CD8-positive, alpha-beta memory T cell (primary cell): ENCODE data around the gene METTL2B. TPM values are rescaled to one million over a fixed set of nuclear protein-coding genes. Genes with fewer than 3 reads are reported as not detected.
"Not testable (repeated sequence)": the region's sequence is repeated elsewhere in the genome, so short reads cannot be mapped to it uniquely, and the experiment has no call there.

Experiments used
- CTCF ChIA-PET: fragments of 350-600 bp; sonication (Branson Sonifier 250); formaldehyde crosslinking; loops from one replicate; lab custom pipeline; 2021; ENCODE audit warnings: antibody characterized with exemption; lab: Charles Lee
- POLR2A ChIA-PET: fragments of 350-600 bp; sonication (Branson Sonifier 250); formaldehyde crosslinking; loops from one replicate; lab custom pipeline; 2021; ENCODE audit warnings: antibody characterized with exemption; lab: Charles Lee
- DNase-seq, 5 donors: peaks; one replicate each; pipeline versions ENCODE4 v3.0.0 to v3.0.0-alpha.2; 2020 to 2022; ENCODE audit warnings: mixed read lengths in 1 of 5
- H3K27ac ChIP-seq: one replicate; pipeline ENCODE4 v1.7.0; 2013; ENCODE audit warnings: low read depth, mild to moderate bottlenecking, low read length, moderate library complexity
- H3K27me3 ChIP-seq: 2 replicates; pipeline ENCODE4 v1.7.0; 2013; ENCODE audit warnings: low read length, mild to moderate bottlenecking; ENCODE audit not compliant: insufficient read depth, poor library complexity, severe bottlenecking
- H3K36me3 ChIP-seq: 2 replicates; pipeline ENCODE4 v1.7.0; 2013; ENCODE audit warnings: mild to moderate bottlenecking, low read length, moderate library complexity; ENCODE audit not compliant: insufficient read depth
- H3K4me1 ChIP-seq: 2 replicates; pipeline ENCODE4 v1.7.0; 2013; ENCODE audit warnings: mild to moderate bottlenecking, low read length, moderate library complexity; ENCODE audit not compliant: insufficient read depth
- H3K4me3 ChIP-seq: 2 replicates; pipeline ENCODE4 v1.7.0; 2013; ENCODE audit warnings: mild to moderate bottlenecking, low read length
- H3K9me3 ChIP-seq: 2 replicates; pipeline ENCODE4 v1.7.0; 2013; ENCODE audit warnings: mild to moderate bottlenecking, low read length
- H3K27ac Mint-ChIP-seq, 8 donors: one replicate each; pipeline ENCODE4 v1.8.0; 2020 to 2021; ENCODE audit warnings: mixed read lengths in 8 of 8, mild to moderate bottlenecking in 6 of 8, inconsistent platforms in 3 of 8, moderate library complexity in 3 of 8
- H3K27me3 Mint-ChIP-seq, 2 donors: one replicate each; pipeline ENCODE4 v1.8.0; 2020 to 2021; ENCODE audit warnings: mixed read lengths in 2 of 2, mild to moderate bottlenecking in 1 of 2, moderate library complexity in 1 of 2
- H3K36me3 Mint-ChIP-seq, 3 donors: one replicate each; pipeline ENCODE4 v1.8.0; 2020 to 2021; ENCODE audit warnings: mixed read lengths in 3 of 3, inconsistent platforms in 1 of 3, mild to moderate bottlenecking in 1 of 3
- H3K4me1 Mint-ChIP-seq, 3 donors: one replicate each; pipeline ENCODE4 v1.8.0; 2020 to 2021; ENCODE audit warnings: mixed read lengths in 3 of 3, inconsistent platforms in 1 of 3, mild to moderate bottlenecking in 1 of 3
- H3K4me3 Mint-ChIP-seq, 7 donors: one replicate each; pipeline ENCODE4 v1.8.0; 2020 to 2021; ENCODE audit warnings: mixed read lengths in 7 of 7, mild to moderate bottlenecking in 6 of 7, moderate library complexity in 4 of 7, inconsistent platforms in 2 of 7
- H3K9me3 Mint-ChIP-seq, 5 donors: one replicate each; pipeline ENCODE4 v1.8.0; 2020 to 2022; ENCODE audit warnings: mixed read lengths in 5 of 5, mild to moderate bottlenecking in 3 of 5, moderate library complexity in 2 of 5, inconsistent platforms in 1 of 5
- polyA plus RNA-seq: library from polyadenylated mRNA; unstranded; fragments of 300-500 nt; fragmentation: Illumina TruSeq; gene quantifications from one replicate; pipeline ENCODE4 v1.2.3, GENCODE V29; 2021
- total RNA-seq, 2 experiments: library from RNA; stranded (reverse); gene quantifications; one replicate each; pipeline ENCODE4 v1.2.3, GENCODE V29; 2021

Gene METTL2B
- total and polyA plus RNA-seq, 3 experiments from 2014 or later = 38.3 to 59.5 (median 58.6) TPM

GRCh38 chr7:128517023-128517422 lies 40.5 kb downstream of the METTL2B start:
- CTCF ChIA-PET, H3K4me1 Mint-ChIP-seq, H3K9me3 Mint-ChIP-seq, H3K27me3 ChIP-seq, H3K4me3 Mint-ChIP-seq, H3K9me3 ChIP-seq, H3K27me3 Mint-ChIP-seq, H3K4me1 ChIP-seq, POLR2A ChIA-PET, H3K27ac ChIP-seq, H3K27ac Mint-ChIP-seq, DNase-seq, H3K4me3 ChIP-seq, H3K36me3 ChIP-seq, H3K36me3 Mint-ChIP-seq: not testable (repeated sequence)

- Mint-ChIP-seq H3K4me1 (peaks cover 13 to 19% (median 18%) of the 10 kb centered on the region in 3 donors), H3K27ac (peak overlapping the region; percentile 60 to 93 (median 91)), H3K4me3 (peak overlapping the region; percentile 24 to 71 (median 60))
- CTCF ChIA-PET, H3K4me1 ChIP-seq, H3K36me3 Mint-ChIP-seq, H3K27me3 ChIP-seq, H3K27me3 Mint-ChIP-seq, H3K4me3 ChIP-seq, H3K27ac ChIP-seq, H3K36me3 ChIP-seq, H3K9me3 Mint-ChIP-seq, H3K9me3 ChIP-seq: not testable (repeated sequence)
- POLR2A ChIA-PET = interaction anchor here (0.6 kb wide), 1 partner anchor 91 kb away, joined by 11 read pairs; no protein-coding TSS in a partner anchor
- peak; percentile 33 to 91 (median 75) for DNase-seq
Measured at GRCh38 chr7:128523226-128523931, 46.8 kb downstream of the METTL2B start.

- H3K27me3 Mint-ChIP-seq = not testable (repeated sequence)
Measured at GRCh38 chr7:128523932-128524524, 47.5 kb downstream of the METTL2B start.

GRCh38 chr7:128525584-128525983 lies 49.0 kb downstream of the METTL2B start:
- peaks cover 17% of the 10 kb centered on the region for H3K4me1 ChIP-seq
- peaks cover 21 to 26% (median 25%) of the 10 kb centered on the region in 3 donors for H3K4me1 Mint-ChIP-seq
- peak overlapping the region in 1 of 7 donors; percentile 57 for H3K4me3 Mint-ChIP-seq
- H3K9me3 Mint-ChIP-seq, H3K36me3 ChIP-seq, H3K36me3 Mint-ChIP-seq, POLR2A ChIA-PET, H3K27me3 Mint-ChIP-seq, CTCF ChIA-PET, H3K27me3 ChIP-seq, DNase-seq, H3K27ac ChIP-seq, H3K9me3 ChIP-seq, H3K4me3 ChIP-seq: not testable (repeated sequence)
- peak overlapping the region in 6 of 8 donors; percentile 31 to 66 (median 58) for H3K27ac Mint-ChIP-seq

More at GRCh38 chr7:128523932-128524524, 47.5 kb downstream of the METTL2B start:
- H3K36me3 ChIP-seq, H3K4me1 ChIP-seq, H3K9me3 Mint-ChIP-seq, CTCF ChIA-PET, DNase-seq, H3K27me3 ChIP-seq, H3K4me3 ChIP-seq, H3K27ac ChIP-seq, POLR2A ChIA-PET, H3K36me3 Mint-ChIP-seq, H3K9me3 ChIP-seq: not testable (repeated sequence)
- peaks cover 13 to 19% (median 18%) of the 10 kb centered on the region in 3 donors for H3K4me1 Mint-ChIP-seq
- peak overlapping the region in 6 of 8 donors; percentile 6 to 56 (median 32) for H3K27ac Mint-ChIP-seq
- H3K4me3 Mint-ChIP-seq = peak overlapping the region in 1 of 7 donors; percentile 18

- CTCF ChIA-PET, H3K36me3 Mint-ChIP-seq, DNase-seq, POLR2A ChIA-PET, H3K27ac ChIP-seq, H3K27me3 ChIP-seq, H3K4me3 ChIP-seq, H3K36me3 ChIP-seq, H3K9me3 Mint-ChIP-seq, H3K27me3 Mint-ChIP-seq, H3K9me3 ChIP-seq: not testable (repeated sequence)
- Mint-ChIP-seq H3K4me3 (peak overlapping the region in 1 of 7 donors; percentile 57), H3K4me1 (peaks cover 21 to 26% (median 25%) of the 10 kb centered on the region in 3 donors), H3K27ac (peak overlapping the region in 1 of 8 donors; percentile 31)
- H3K4me1 ChIP-seq = peaks cover 17% of the 10 kb centered on the region
Measured at GRCh38 chr7:128526062-128526466, 49.5 kb downstream of the METTL2B start.

GRCh38 chr7:128529191-128529590 lies 52.6 kb downstream of the METTL2B start:
- Mint-ChIP-seq H3K4me3 (peak overlapping the region in 5 of 7 donors; percentile 14 to 37 (median 28)), H3K27ac (peak overlapping the region in 1 of 8 donors; percentile 84), H3K4me1 (peaks cover 30 to 33% (median 30%) of the 10 kb centered on the region in 3 donors), H3K36me3 (peaks cover 0 to 16% (median 2%) of the 10 kb centered on the region in 3 donors)
- H3K9me3 ChIP-seq, H3K27ac ChIP-seq, CTCF ChIA-PET, DNase-seq, H3K27me3 Mint-ChIP-seq, H3K36me3 ChIP-seq, H3K4me3 ChIP-seq, POLR2A ChIA-PET, H3K9me3 Mint-ChIP-seq, H3K27me3 ChIP-seq: not testable (repeated sequence)
- H3K4me1 ChIP-seq = peaks cover 16% of the 10 kb centered on the region

- H3K9me3 ChIP-seq, POLR2A ChIA-PET, H3K36me3 ChIP-seq, H3K9me3 Mint-ChIP-seq, CTCF ChIA-PET, H3K27me3 Mint-ChIP-seq, H3K27me3 ChIP-seq: not testable (repeated sequence)
- Mint-ChIP-seq H3K4me1 (peaks cover 35 to 39% (median 37%) of the 10 kb centered on the region in 3 donors), H3K27ac (peak overlapping the region; percentile 76 to 94 (median 90)), H3K36me3 (peaks cover 0 to 22% (median 2%) of the 10 kb centered on the region in 3 donors), H3K4me3 (peak overlapping the region; percentile 84 to 92 (median 88))
- DNase-seq = peak; percentile 39 to 71 (median 55)
- H3K4me1 ChIP-seq = peaks cover 16% of the 10 kb centered on the region
- H3K27ac ChIP-seq = peak overlapping the region; percentile 72
- peak overlapping the region; percentile 45 for H3K4me3 ChIP-seq
Measured at GRCh38 chr7:128530121-128530854, 53.7 kb downstream of the METTL2B start.

GRCh38 chr7:128530855-128531104 lies 54.2 kb downstream of the METTL2B start:
- no peak overlapping the region for H3K27ac Mint-ChIP-seq
- peaks cover 0 to 2% of the 10 kb centered on the region in 2 donors for H3K27me3 Mint-ChIP-seq
- Histone ChIP-seq H3K4me1 (peaks cover 16% of the 10 kb centered on the region), H3K27me3 (no peaks in the 10 kb centered on the region), H3K27ac (peak overlapping the region; percentile 72), H3K36me3 (no peaks in the 10 kb centered on the region), H3K9me3 (no peaks in the 10 kb centered on the region), H3K4me3 (no peak overlapping the region)
- H3K9me3 Mint-ChIP-seq = no peaks in the 10 kb centered on the region
- H3K4me3 Mint-ChIP-seq = peak overlapping the region in 2 of 7 donors; percentile 39 to 54
- DNase-seq = no peak
- H3K4me1 Mint-ChIP-seq = peaks cover 36 to 42% (median 40%) of the 10 kb centered on the region in 3 donors
- H3K36me3 Mint-ChIP-seq = peaks cover 0 to 27% (median 2%) of the 10 kb centered on the region in 3 donors
- ChIA-PET POLR2A (no interaction called here), CTCF (no interaction called here)
